K562 (cell line): Measurements from ENCODE around the gene SAMD4A. TPM values are rescaled to one million over a fixed set of nuclear protein-coding genes. Genes with fewer than 3 reads are reported as not detected.

Source experiments
- ATAC-seq: fragments of 200-7000 bp; cut with Tn5 transposase; 3 replicates; pipeline ENCODE4 v1.9.1; 2020; ENCODE audit warnings: moderate library complexity
- BruUV-seq: library from RNA; stranded (reverse); fragments of 400-500 nt; replicated peaks from 2 replicates; lab custom pipeline; 2021; lab: Mats Ljungman, UMichigan
- CTCF ChIA-PET: fragments of 300-600 bp; formaldehyde crosslinking; extraction: SDS; loops from one replicate; lab custom pipeline; 2021; ENCODE audit warnings: low intra/inter-chr PET ratio; lab: Yijun Ruan, JAX
- POLR2A ChIA-PET: fragments of 300-600, 350-650 bp; sonication (Branson Sonifier 250); formaldehyde crosslinking; extraction: SDS; loops from one replicate; lab custom pipeline; 2021; ENCODE audit warnings: antibody characterized with exemption, inconsistent platforms; lab: Yijun Ruan, JAX
- DNase-seq, 4 experiments: peaks; one replicate each; pipeline versions ENCODE4 v3.0.0 to v3.0.0-alpha.2; 2011 to 2018; ENCODE audit warnings: low spot score in 3 of 4, mixed read lengths in 3 of 4; ENCODE audit errors: extremely low read depth in 1 of 4
- FAIRE-seq: peaks from 2 replicates; lab custom pipeline; 2011; peaks lifted over from hg19 to GRCh38; lab: Jason Lieb, UNC
- H2AFZ ChIP-seq: 2 replicates; pipeline ENCODE4 v1.6.0; 2011; ENCODE audit warnings: low read depth, low read length, control low read depth, inconsistent platforms
- H3K27ac ChIP-seq: fragments of 200-600 bp; 3 replicates; pipeline ENCODE4 v1.8.0; 2011; ENCODE audit warnings: low read depth, mild to moderate bottlenecking, control low read depth, inconsistent platforms, low read length, moderate library complexity, mixed read lengths; ENCODE audit errors: extremely low read depth
- H3K27me3 ChIP-seq, 2 experiments: fragments of 300-600 bp in 1 of 2; 2 replicates in 1 of 2; 3 replicates in 1 of 2; pipeline versions ENCODE4 v1.6.0 to v1.8.0; 2011; ENCODE audit warnings: inconsistent platforms in 2 of 2, low read length in 2 of 2, mild to moderate bottlenecking in 1 of 2, mixed read lengths in 1 of 2, moderate library complexity in 1 of 2; ENCODE audit not compliant: control insufficient read depth in 2 of 2, insufficient read depth in 2 of 2
- H3K36me3 ChIP-seq: fragments of 300-600 bp; 3 replicates; pipeline ENCODE4 v1.8.0; 2011; ENCODE audit warnings: mild to moderate bottlenecking, low read length, inconsistent platforms; ENCODE audit not compliant: control insufficient read depth, insufficient read depth
- H3K4me1 ChIP-seq, 2 experiments: fragments of 200-600 bp in 1 of 2; replicated peaks in 1 of 2; 2 replicates in 1 of 2; 3 replicates in 1 of 2; pipeline versions ENCODE4 v1.5.1 to v1.8.0; 2011; ENCODE audit warnings: inconsistent platforms in 2 of 2, low read length in 2 of 2, mild to moderate bottlenecking in 1 of 2, mixed read lengths in 1 of 2, moderate library complexity in 1 of 2; ENCODE audit not compliant: control insufficient read depth in 2 of 2, insufficient read depth in 2 of 2
- H3K4me2 ChIP-seq: 2 replicates; pipeline ENCODE4 v1.6.1; 2011; ENCODE audit warnings: low read length, control low read depth, inconsistent platforms, mixed read lengths; ENCODE audit not compliant: insufficient read depth
- H3K4me3 ChIP-seq: fragments of 200-600 bp; sonication (generic), shearing (Covaris generic); 2 replicates; pipeline ENCODE4 v1.5.1; 2016; ENCODE audit warnings: control low read depth, inconsistent platforms
- H3K79me2 ChIP-seq: fragments of 200-600 bp; 3 replicates; pipeline ENCODE4 v1.8.0; 2011; ENCODE audit warnings: low read length, inconsistent platforms; ENCODE audit not compliant: control insufficient read depth, insufficient read depth
- H3K9ac ChIP-seq, 2 experiments: 2 replicates each; pipeline versions ENCODE4 v1.6.0 to v1.6.1; 2011; ENCODE audit warnings: low read depth in 2 of 2, low read length in 2 of 2, control low read depth in 1 of 2, inconsistent platforms in 1 of 2, mild to moderate bottlenecking in 1 of 2, mixed read lengths in 1 of 2; ENCODE audit not compliant: insufficient read depth in 1 of 2
- H3K9me1 ChIP-seq: one replicate; pipeline ENCODE4 v1.6.0; 2011; ENCODE audit warnings: inconsistent platforms, mild to moderate bottlenecking, low read length, moderate library complexity; ENCODE audit not compliant: control insufficient read depth, insufficient read depth
- H3K9me3 ChIP-seq: replicated peaks from 2 replicates; pipeline ENCODE4 v1.5.1; 2011; ENCODE audit warnings: low read depth, low read length, inconsistent platforms; ENCODE audit not compliant: control insufficient read depth, insufficient read depth
- H4K20me1 ChIP-seq: replicated peaks from 2 replicates; pipeline ENCODE4 v1.6.1; 2011; ENCODE audit warnings: low read length, inconsistent platforms, mixed read lengths; ENCODE audit not compliant: control insufficient read depth, insufficient read depth
- MAFF ChIP-seq: IDR thresholded peaks from 2 replicates; pipeline ENCODE4 v1.6.1; 2012; ENCODE audit warnings: low read length, improper control_type of control experiment
- PTBP1 ChIP-seq: fragments of 200-400 bp; formaldehyde crosslinking; IDR thresholded peaks from 2 replicates; pipeline ENCODE4 v1.6.1; 2017; ENCODE audit warnings: low read depth, low read length
- PURB ChIP-seq: sonication (generic); formaldehyde crosslinking; IDR thresholded peaks from 2 replicates; pipeline ENCODE4 v1.9.0; 2021; ENCODE audit warnings: low read depth, mild to moderate bottlenecking, missing genetic modification reagents
- RAD21 ChIP-seq, 2 experiments: fragments of 250-450 bp in 1 of 2; fragments of 450-650 bp in 1 of 2; sonication (Bioruptor Pico) in 1 of 2; formaldehyde crosslinking in 1 of 2; IDR thresholded peaks in 1 of 2; conservative IDR thresholded peaks in 1 of 2; 2 replicates each; pipeline versions ENCODE4 v1.4.0 to v1.8.0; 2020 to 2022; ENCODE audit warnings: mild to moderate bottlenecking in 2 of 2, moderate library complexity in 1 of 2
- RAD51 ChIP-seq: fragments of 450-650 bp; IDR thresholded peaks from 2 replicates; pipeline ENCODE4 v1.7.1; 2016; ENCODE audit warnings: low read depth, mild to moderate bottlenecking, borderline replicate concordance
- RBM17 ChIP-seq: fragments of 200-400 bp; formaldehyde crosslinking; IDR thresholded peaks from 2 replicates; pipeline ENCODE4 v1.6.1; 2017; ENCODE audit warnings: low read depth, mild to moderate bottlenecking, low read length, borderline replicate concordance
- ZNF121 ChIP-seq: sonication (generic); formaldehyde crosslinking; conservative IDR thresholded peaks from 2 replicates; pipeline ENCODE4 v1.8.0; 2022; ENCODE audit warnings: missing genetic modification reagents
- ZNF174 ChIP-seq: fragments of 250-450 bp; sonication (Bioruptor Pico); IDR thresholded peaks from 2 replicates; pipeline ENCODE4 v1.4.0; 2020; ENCODE audit warnings: mild to moderate bottlenecking
- ZNF212 ChIP-seq: fragments of 450-650 bp; formaldehyde crosslinking; IDR thresholded peaks from 2 replicates; pipeline ENCODE4 v1.4.0; 2020; ENCODE audit warnings: mild to moderate bottlenecking
- ZNF354B ChIP-seq: fragments of 250-450 bp; sonication (Bioruptor Pico); IDR thresholded peaks from 2 replicates; pipeline ENCODE4 v1.4.0; 2020
- ZNF785 ChIP-seq: fragments of 250-450 bp; sonication (Bioruptor Pico); IDR thresholded peaks from 2 replicates; pipeline ENCODE4 v1.4.0; 2020; ENCODE audit warnings: mild to moderate bottlenecking
- WGBS: fragments of 100-300 bp; shearing (Covaris generic); methylation state at CpG from one replicate; pipeline ENCODE4 v1.1.6; 2016; ENCODE audit warnings: low coverage, mixed read lengths; ENCODE audit not compliant: insufficient coverage; ENCODE audit errors: missing lambda C conversion rate; 5-methylcytosine and 5-hydroxymethylcytosine counted together
- in situ Hi-C: fragments of 300-500 bp; cut with MboI; formaldehyde crosslinking; loops from 4 replicates; pipeline ENCODE4 v1.15.0; 2018; ENCODE audit warnings: inconsistent platforms, mixed read lengths
- intact Hi-C: fragments of 100-400 bp; cut with micrococcal nuclease; formaldehyde crosslinking; loops from 2 replicates; pipeline ENCODE4 v1.14.2; 2022
- polyA plus RNA-seq, 8 experiments: library from polyadenylated mRNA; depleted of rRNA in 4 of 8; stranded (reverse) in 5 of 8; unstranded in 3 of 8; fragments of >200 nt; fragmentation: Nextera tagmentation in 2 of 8; fragmentation: Illumina TruSeq in 1 of 8; extraction: Ambion mirVana in 2 of 8; extraction: Trizol in 1 of 8; gene quantifications; 2 replicates each; pipeline versions ENCODE4 v1.2.1 to v1.2.3, GENCODE V29; 2011 to 2014; ENCODE audit warnings: inconsistent platforms in 1 of 8, missing spikeins in 1 of 8
- total RNA-seq, 7 experiments: library from RNA; depleted of rRNA in 6 of 7; stranded (reverse); fragments of >200 nt in 6 of 7; fragmentation: Illumina TruSeq in 2 of 7; extraction: Trizol in 2 of 7; gene quantifications; 2 replicates each; pipeline versions ENCODE4 v1.2.1 to v1.2.3, GENCODE V29; 2011 to 2021; ENCODE audit warnings: low replicate concordance in 1 of 7
- TF ChIP-seq, protein P1 (sequence below): fragments of 450-650 bp; IDR thresholded peaks from 2 replicates; pipeline ENCODE4 v1.6.1; 2016; ENCODE audit warnings: antibody characterized with exemption
- TF ChIP-seq, protein P2 (sequence below): sonication (generic); IDR thresholded peaks from 2 replicates; pipeline ENCODE4 v1.6.1; 2016

The SAMD4A gene
- total and polyA plus RNA-seq, 9 of the 15 experiments (the other 6 are each of a cell fraction or from before 2014, with no cell fraction given), result 0.66 to 6.8 (median 3.3) TPM

DNA sequence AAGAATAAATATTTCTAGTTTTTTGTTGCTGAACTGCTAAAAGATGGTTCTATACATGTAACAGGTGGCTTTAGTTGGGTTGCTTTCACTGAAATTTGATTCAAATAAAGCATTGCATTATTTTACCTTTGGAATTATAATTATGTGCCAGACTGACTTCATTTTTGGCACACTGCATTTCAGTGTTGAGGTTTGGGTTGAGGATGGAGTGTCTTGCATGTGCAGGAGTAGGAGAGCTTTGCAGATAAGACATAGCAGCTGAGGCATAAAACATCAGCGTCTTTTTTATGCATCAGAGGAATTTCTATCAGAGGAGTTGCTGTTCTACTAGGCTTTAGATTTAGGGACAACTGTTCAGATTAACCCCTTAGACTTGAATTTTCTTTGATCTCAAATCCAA lies 17.2 kb downstream of the SAMD4A start:
- in situ Hi-C loops (no loop called here), intact Hi-C loops (no loop called here)
- no peak overlapping the region for H3K4me2 ChIP-seq
- no peak for TF ChIP-seq ZNF354B (CRISPR knock-in tag)
- TF ChIP-seq ZNF785 (CRISPR knock-in tag), result no peak
- TF ChIP-seq MAFF, result no peak
- TF ChIP-seq RAD51, result no peak
- FAIRE-seq (no peak), ATAC-seq (no peak), DNase-seq (no peak)
- no peaks in the 10 kb centered on the region for H3K27me3 ChIP-seq
- ChIA-PET CTCF (no interaction called here), POLR2A (no interaction called here)
- no peak overlapping the region for H3K27ac ChIP-seq
- no peak overlapping the region for H2AFZ ChIP-seq
- no TSS peak for BruUV-seq
- H3K4me3 ChIP-seq, result no peak overlapping the region
- 0% methylated on average over 1 of the region's 1 CpG for WGBS
- H3K9me3 ChIP-seq, result no peaks in the 10 kb centered on the region
- H3K4me1 ChIP-seq, result no peaks in the 10 kb centered on the region
- H4K20me1 ChIP-seq, result 0 out of 2 replicates have a peak, but pooled peaks cover 3% of the 10 kb centered on the region
- H3K9ac ChIP-seq, result no peak overlapping the region
- H3K9me1 ChIP-seq, result no peaks in the 10 kb centered on the region
- peaks cover 2% of the 10 kb centered on the region; the same call in 2 of the 3 replicates for H3K79me2 ChIP-seq
- peaks cover 3% of the 10 kb centered on the region; the same call in 2 of the 3 replicates for H3K36me3 ChIP-seq

DNA sequence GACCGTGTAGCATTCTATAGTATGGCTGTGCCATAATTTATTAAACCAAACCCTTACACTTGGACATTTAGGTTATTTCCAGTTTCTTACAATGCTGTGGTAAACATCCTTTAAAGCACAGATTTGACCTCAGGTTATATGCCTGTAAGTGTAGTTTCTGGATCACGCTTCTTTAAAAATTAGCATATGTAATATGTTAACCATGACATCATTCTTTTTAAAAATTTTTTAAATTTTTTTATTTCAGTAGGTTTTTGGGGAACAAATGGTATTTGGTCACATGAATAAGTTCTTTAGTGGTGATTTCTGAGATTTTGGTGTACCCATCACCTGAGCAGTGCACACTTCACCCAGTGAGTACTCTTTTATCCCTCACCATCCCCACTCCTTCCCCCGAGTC lies 18.3 kb downstream of the SAMD4A start:
- intact Hi-C loops, result no loop called here
- H3K9me1 ChIP-seq, result no peaks in the 10 kb centered on the region
- DNase-seq, result no peak
- peaks cover 3% of the 10 kb centered on the region; the same call in 2 of the 3 replicates for H3K36me3 ChIP-seq
- no peaks in the 10 kb centered on the region for H3K27me3 ChIP-seq
- H3K9me3 ChIP-seq, result no peaks in the 10 kb centered on the region
- BruUV-seq, result no TSS peak
- 0 out of 2 replicates have a peak, but pooled peaks cover 3% of the 10 kb centered on the region for H4K20me1 ChIP-seq
- in situ Hi-C loops, result no loop called here
- no peak overlapping the region for H3K9ac ChIP-seq
- H3K27ac ChIP-seq, result no peak overlapping the region
- POLR2A ChIA-PET, result no interaction called here
- TF ChIP-seq, protein P1, sequence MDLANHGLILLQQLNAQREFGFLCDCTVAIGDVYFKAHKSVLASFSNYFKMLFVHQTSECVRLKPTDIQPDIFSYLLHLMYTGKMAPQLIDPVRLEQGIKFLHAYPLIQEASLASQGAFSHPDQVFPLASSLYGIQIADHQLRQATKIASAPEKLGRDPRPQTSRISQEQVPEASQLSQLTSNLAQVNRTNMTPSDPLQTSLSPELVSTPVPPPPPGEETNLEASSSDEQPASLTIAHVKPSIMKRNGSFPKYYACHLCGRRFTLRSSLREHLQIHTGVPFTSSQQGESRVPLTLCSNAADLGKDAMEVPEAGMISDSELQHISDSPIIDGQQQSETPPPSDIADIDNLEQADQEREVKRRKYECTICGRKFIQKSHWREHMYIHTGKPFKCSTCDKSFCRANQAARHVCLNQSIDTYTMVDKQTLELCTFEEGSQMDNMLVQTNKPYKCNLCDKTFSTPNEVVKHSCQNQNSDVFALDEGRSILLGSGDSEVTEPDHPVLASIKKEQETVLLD, result no peak
- TF ChIP-seq ZNF121 (no peak), PTBP1 (no peak), ZNF212 (no peak), ZNF174 (no peak), PURB (CRISPR knock-in tag) (no peak), RAD21 (CRISPR knock-in tag; conservative IDR thresholded peaks at IDR 0.05 in 1 of 2, IDR thresholded peaks at IDR 0.05 in 1 of 2) (no peak), RBM17 (no peak)
- TF ChIP-seq, protein P2, sequence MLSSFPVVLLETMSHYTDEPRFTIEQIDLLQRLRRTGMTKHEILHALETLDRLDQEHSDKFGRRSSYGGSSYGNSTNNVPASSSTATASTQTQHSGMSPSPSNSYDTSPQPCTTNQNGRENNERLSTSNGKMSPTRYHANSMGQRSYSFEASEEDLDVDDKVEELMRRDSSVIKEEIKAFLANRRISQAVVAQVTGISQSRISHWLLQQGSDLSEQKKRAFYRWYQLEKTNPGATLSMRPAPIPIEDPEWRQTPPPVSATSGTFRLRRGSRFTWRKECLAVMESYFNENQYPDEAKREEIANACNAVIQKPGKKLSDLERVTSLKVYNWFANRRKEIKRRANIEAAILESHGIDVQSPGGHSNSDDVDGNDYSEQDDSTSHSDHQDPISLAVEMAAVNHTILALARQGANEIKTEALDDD, result no peak
- TF ChIP-seq, all 486 proteins: peak for 0
- ATAC-seq (no peak), FAIRE-seq (no peak)
- Histone ChIP-seq H2AFZ (no peak overlapping the region), H3K4me1 (no peaks in the 10 kb centered on the region), H3K79me2 (peaks cover 5% of the 10 kb centered on the region; the same call in 2 of the 3 replicates), H3K4me2 (no peak overlapping the region), H3K4me3 (no peak overlapping the region)
- CTCF ChIA-PET, result no interaction called here
- 76% methylated on average over 3 of the region's 3 CpGs for WGBS
